ENCODE results near the gene RSAD2. TPM values are rescaled to one million over a fixed set of nuclear protein-coding genes. Genes with fewer than 3 reads are reported as not detected.

The RSAD2 gene
- total and polyA plus RNA-seq, 2 donors (not counting 1 experiment from before 2014, with no cell fraction given), result 0.81 to 1.5 TPM

DNA sequence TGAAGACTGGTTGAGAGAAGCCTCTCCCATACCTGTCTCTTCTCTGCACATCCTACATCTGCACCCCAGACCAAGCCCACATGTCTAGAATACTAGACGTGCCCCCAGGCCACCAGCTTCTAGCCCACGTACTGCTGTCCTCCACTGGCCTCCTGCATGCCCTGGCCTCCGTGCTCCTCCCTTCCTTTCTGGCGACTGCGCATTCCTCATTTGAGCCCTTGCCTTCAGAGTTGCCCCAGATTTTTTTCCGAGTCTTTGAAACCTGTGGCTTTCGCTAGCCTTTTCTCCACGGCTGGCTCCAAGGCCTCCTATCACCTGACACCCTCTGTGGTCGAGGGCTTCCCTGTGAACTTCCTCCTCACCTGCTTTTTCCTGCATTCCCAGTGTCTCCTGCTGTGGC, 50.9 kb downstream of the RSAD2 start:
- 80% methylated on average over 9 of the region's 9 CpGs for WGBS (ENCODE audit: insufficient coverage)
- CTCF ChIA-PET, result interaction anchor here (1.5 kb wide), 1 partner anchor 7 kb away, joined by 3 read pairs; no protein-coding TSS in a partner anchor
- peaks cover 0 to 4% of the 10 kb centered on the region in 2 donors for H3K4me1 ChIP-seq (ENCODE audit: control insufficient read depth in 2 of 2, insufficient read depth in 2 of 2, low read length in 2 of 2)

DNA sequence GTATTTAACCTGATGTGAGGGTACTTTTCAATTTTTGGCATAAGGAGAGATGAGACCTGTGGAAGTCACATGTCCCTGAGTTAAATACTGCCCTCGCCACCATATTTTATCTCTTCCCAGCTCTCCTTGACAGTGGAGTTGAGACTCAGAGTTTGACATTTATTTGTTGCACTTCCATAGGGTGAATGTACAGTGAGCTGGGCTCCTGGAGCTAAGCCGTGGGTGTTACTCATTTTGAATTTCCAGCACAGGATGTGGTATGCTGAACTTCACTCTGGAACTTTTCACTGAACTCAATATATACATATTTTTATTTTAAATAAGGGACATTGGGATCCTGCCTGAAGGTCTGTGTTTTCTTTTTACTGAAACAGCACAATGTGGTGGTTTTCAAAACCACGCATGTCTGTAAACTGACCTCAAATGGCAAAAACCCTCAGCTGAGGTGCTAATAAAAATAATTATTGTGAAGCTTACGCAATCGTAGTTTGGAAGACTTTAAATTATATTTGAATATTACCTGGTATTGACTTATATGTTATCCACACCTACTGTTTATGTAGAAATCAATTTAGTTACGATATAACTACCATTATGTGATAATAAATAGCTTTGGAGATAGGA, 51.7 kb downstream of the RSAD2 start:
- Mint-ChIP-seq H3K4me3 (no peak overlapping the region), H3K27me3 (no peaks in the 10 kb centered on the region), H3K4me1 (peaks cover 10% of the 10 kb centered on the region), H3K9me3 (ENCODE audit: insufficient read depth) (peaks cover 4% of the 10 kb centered on the region), H3K27ac (no peak overlapping the region)
- Histone ChIP-seq H3K36me3 (replicated peaks in 1 of 2; ENCODE audit: control extremely low read depth in 1 of 2, control insufficient read depth in 1 of 2, extremely low read depth in 1 of 2, insufficient read depth in 2 of 2, low read length in 1 of 2) (no peaks in the 10 kb centered on the region), H3K9ac (ENCODE audit: low read length) (no peak overlapping the region), H3K27ac (ENCODE audit: low read length in 2 of 2) (no peak overlapping the region), H3K79me2 (ENCODE audit: control insufficient read depth, insufficient read depth, low read length) (peaks cover under 1% of the 10 kb centered on the region), H3K9me3 (ENCODE audit: control extremely low read depth in 1 of 3, control insufficient read depth in 2 of 3, insufficient read depth in 1 of 3, low read length in 2 of 3) (peaks cover 0 to 10% (median 0%) of the 10 kb centered on the region in 3 donors), H2AFZ (ENCODE audit: insufficient read depth, low read depth, low read length, poor library complexity, severe bottlenecking) (no peak overlapping the region), H3K4me2 (replicated peaks; ENCODE audit: low read depth, low read length, poor library complexity, severe bottlenecking) (no peak overlapping the region), H3K4me1 (ENCODE audit: control insufficient read depth in 2 of 2, insufficient read depth in 2 of 2, low read length in 2 of 2) (peaks cover 0 to 4% of the 10 kb centered on the region in 2 donors), H3K4me3 (ENCODE audit: control extremely low read depth in 1 of 5, extremely low read depth in 1 of 5, insufficient read depth in 1 of 5, low read depth in 2 of 5, low read length in 4 of 5) (no peak overlapping the region), H3K27me3 (replicated peaks in 1 of 4; ENCODE audit: control extremely low read depth in 1 of 4, control insufficient read depth in 3 of 4, insufficient read depth in 4 of 4, low read length in 3 of 4) (no peaks in the 10 kb centered on the region), H4K20me1 (ENCODE audit: control insufficient read depth, insufficient read depth, low read length, poor library complexity, severe bottlenecking) (no peaks in the 10 kb centered on the region)
- no peak for ATAC-seq (ENCODE audit: low read depth)
- ChIA-PET POLR2A (no interaction called here), CTCF (interaction anchor here (1.5 kb wide), 1 partner anchor 8 kb away, joined by 3 read pairs; no protein-coding TSS in a partner anchor)
- DNase-seq, result no peak
- no peak for TF ChIP-seq EZH2 (IDR thresholded peaks at IDR 0.05; ENCODE audit: borderline replicate concordance, insufficient read depth, low read depth, low read length, poor library complexity, severe bottlenecking)
- TF ChIP-seq, protein P1, sequence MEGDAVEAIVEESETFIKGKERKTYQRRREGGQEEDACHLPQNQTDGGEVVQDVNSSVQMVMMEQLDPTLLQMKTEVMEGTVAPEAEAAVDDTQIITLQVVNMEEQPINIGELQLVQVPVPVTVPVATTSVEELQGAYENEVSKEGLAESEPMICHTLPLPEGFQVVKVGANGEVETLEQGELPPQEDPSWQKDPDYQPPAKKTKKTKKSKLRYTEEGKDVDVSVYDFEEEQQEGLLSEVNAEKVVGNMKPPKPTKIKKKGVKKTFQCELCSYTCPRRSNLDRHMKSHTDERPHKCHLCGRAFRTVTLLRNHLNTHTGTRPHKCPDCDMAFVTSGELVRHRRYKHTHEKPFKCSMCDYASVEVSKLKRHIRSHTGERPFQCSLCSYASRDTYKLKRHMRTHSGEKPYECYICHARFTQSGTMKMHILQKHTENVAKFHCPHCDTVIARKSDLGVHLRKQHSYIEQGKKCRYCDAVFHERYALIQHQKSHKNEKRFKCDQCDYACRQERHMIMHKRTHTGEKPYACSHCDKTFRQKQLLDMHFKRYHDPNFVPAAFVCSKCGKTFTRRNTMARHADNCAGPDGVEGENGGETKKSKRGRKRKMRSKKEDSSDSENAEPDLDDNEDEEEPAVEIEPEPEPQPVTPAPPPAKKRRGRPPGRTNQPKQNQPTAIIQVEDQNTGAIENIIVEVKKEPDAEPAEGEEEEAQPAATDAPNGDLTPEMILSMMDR (IDR thresholded peaks at IDR 0.05), result no peak
- no CpG with 5 or more reads among the region's 6 CpGs for WGBS (ENCODE audit: insufficient coverage)
- intact Hi-C loops (cut with micrococcal nuclease), result no loop called here

More for the DNA sequence above, 50.9 kb downstream of the RSAD2 start:
- Histone ChIP-seq H3K9ac (ENCODE audit: low read length) (no peak overlapping the region), H3K4me3 (ENCODE audit: control extremely low read depth in 1 of 5, extremely low read depth in 1 of 5, insufficient read depth in 1 of 5, low read depth in 2 of 5, low read length in 4 of 5) (no peak overlapping the region), H3K27ac (ENCODE audit: low read length in 2 of 2) (no peak overlapping the region), H3K27me3 (replicated peaks in 1 of 4; ENCODE audit: control extremely low read depth in 1 of 4, control insufficient read depth in 3 of 4, insufficient read depth in 4 of 4, low read length in 3 of 4) (no peaks in the 10 kb centered on the region), H3K4me2 (replicated peaks; ENCODE audit: low read depth, low read length, poor library complexity, severe bottlenecking) (no peak overlapping the region), H4K20me1 (ENCODE audit: control insufficient read depth, insufficient read depth, low read length, poor library complexity, severe bottlenecking) (no peaks in the 10 kb centered on the region), H3K9me3 (ENCODE audit: control extremely low read depth in 1 of 3, control insufficient read depth in 2 of 3, insufficient read depth in 1 of 3, low read length in 2 of 3) (peaks cover 0 to 10% (median 0%) of the 10 kb centered on the region in 3 donors), H2AFZ (ENCODE audit: insufficient read depth, low read depth, low read length, poor library complexity, severe bottlenecking) (no peak overlapping the region), H3K79me2 (ENCODE audit: control insufficient read depth, insufficient read depth, low read length) (peaks cover 4% of the 10 kb centered on the region), H3K36me3 (replicated peaks in 1 of 2; ENCODE audit: control extremely low read depth in 1 of 2, control insufficient read depth in 1 of 2, extremely low read depth in 1 of 2, insufficient read depth in 2 of 2, low read length in 1 of 2) (no peaks in the 10 kb centered on the region)
- Mint-ChIP-seq H3K9me3 (ENCODE audit: insufficient read depth) (peaks cover 4% of the 10 kb centered on the region), H3K27me3 (no peaks in the 10 kb centered on the region), H3K4me1 (peaks cover 8% of the 10 kb centered on the region), H3K4me3 (no peak overlapping the region), H3K27ac (no peak overlapping the region)
- intact Hi-C loops (cut with micrococcal nuclease), result no loop called here
- POLR2A ChIA-PET, result no interaction called here
- TF ChIP-seq EZH2 (IDR thresholded peaks at IDR 0.05; ENCODE audit: borderline replicate concordance, insufficient read depth, low read depth, low read length, poor library complexity, severe bottlenecking), result no peak
- TF ChIP-seq, protein P1 (IDR thresholded peaks at IDR 0.05), result no peak
- ATAC-seq (ENCODE audit: low read depth) (no peak), DNase-seq (no peak)
